ENCODE results near the gene SALL2. TPM values are rescaled to one million over a fixed set of nuclear protein-coding genes. Genes with fewer than 3 reads are reported as not detected.

SALL2 gene
- total and polyA plus RNA-seq, 4 donors = 0.49 to 2.9 (median 0.78) TPM

- no peak overlapping the region for H3K27ac ChIP-seq (ENCODE audit: low read depth in 1 of 2, low read length in 2 of 2)
- H3K4me1 ChIP-seq (ENCODE audit: control insufficient read depth in 4 of 4, insufficient read depth in 4 of 4, low read length in 3 of 4) = peaks cover 0 to 5% (median 2%) of the 10 kb centered on the region in 4 donors
- 45% methylated on average over 13 of the region's 13 CpGs for WGBS
Observed at GRCh38 chr14:21526672-21527317, 649 bp upstream of the SALL2 start.

GRCh38 chr14:21525571-21525961 lies 580 bp downstream of the SALL2 start:
- no peak overlapping the region for H3K9ac ChIP-seq (ENCODE audit: low read depth in 1 of 2, low read length in 2 of 2)
- H3K4me3 ChIP-seq (ENCODE audit: low read depth in 1 of 3, low read length in 3 of 3) = peak overlapping the region in 2 of 3 donors; percentile 67 to 71
- TF ChIP-seq SP1 (IDR thresholded peaks at IDR 0.05) = no peak
- no peak for TF ChIP-seq RAD21 (IDR thresholded peaks at IDR 0.05)
- TF ChIP-seq YY1 (IDR thresholded peaks at IDR 0.05) = no peak
- no peak for TF ChIP-seq ATF3 (IDR thresholded peaks at IDR 0.05)
- TF ChIP-seq JUND (IDR thresholded peaks at IDR 0.05) = no peak
- TF ChIP-seq TAF1 (conservative IDR thresholded peaks at IDR 0.05) = no peak
- TF ChIP-seq GABPA (IDR thresholded peaks at IDR 0.05 in 1 of 2, conservative IDR thresholded peaks at IDR 0.05 in 1 of 2) = no peak
- H3K9me3 ChIP-seq (ENCODE audit: control insufficient read depth in 4 of 4, low read length in 3 of 4) = no peaks in the 10 kb centered on the region
- no peaks in the 10 kb centered on the region for H3K36me3 ChIP-seq (ENCODE audit: control insufficient read depth in 4 of 4, insufficient read depth in 3 of 4, low read depth in 1 of 4, low read length in 3 of 4)
- no peak for DNase-seq (ENCODE audit: low spot score)
- H3K27me3 ChIP-seq (ENCODE audit: control insufficient read depth in 4 of 4, insufficient read depth in 4 of 4, low read length in 3 of 4) = no peaks in the 10 kb centered on the region
- WGBS = 57% methylated on average over 12 of the region's 12 CpGs
- peaks cover 0 to 5% (median 2%) of the 10 kb centered on the region in 4 donors for H3K4me1 ChIP-seq (ENCODE audit: control insufficient read depth in 4 of 4, insufficient read depth in 4 of 4, low read length in 3 of 4)
- H3K27ac ChIP-seq (ENCODE audit: low read depth in 1 of 2, low read length in 2 of 2) = no peak overlapping the region

More at GRCh38 chr14:21526672-21527317, 649 bp upstream of the SALL2 start:
- no peak for TF ChIP-seq ZBTB33 (IDR thresholded peaks at IDR 0.05)
- TF ChIP-seq GABPA (IDR thresholded peaks at IDR 0.05 in 1 of 2, conservative IDR thresholded peaks at IDR 0.05 in 1 of 2) = no peak
- TF ChIP-seq HNF4A (conservative IDR thresholded peaks at IDR 0.05) = no peak
- Histone ChIP-seq H3K4me3 (ENCODE audit: low read depth in 1 of 3, low read length in 3 of 3) (peak overlapping the region in 2 of 3 donors; percentile 56 to 67), H3K9me3 (ENCODE audit: control insufficient read depth in 4 of 4, low read length in 3 of 4) (no peaks in the 10 kb centered on the region), H3K9ac (ENCODE audit: low read depth in 1 of 2, low read length in 2 of 2) (peak overlapping the region in 1 of 2 donors; percentile 19), H3K27me3 (ENCODE audit: control insufficient read depth in 4 of 4, insufficient read depth in 4 of 4, low read length in 3 of 4) (no peaks in the 10 kb centered on the region), H3K36me3 (ENCODE audit: control insufficient read depth in 4 of 4, insufficient read depth in 3 of 4, low read depth in 1 of 4, low read length in 3 of 4) (no peaks in the 10 kb centered on the region)
- no peak for DNase-seq (ENCODE audit: low spot score)

DNA sequence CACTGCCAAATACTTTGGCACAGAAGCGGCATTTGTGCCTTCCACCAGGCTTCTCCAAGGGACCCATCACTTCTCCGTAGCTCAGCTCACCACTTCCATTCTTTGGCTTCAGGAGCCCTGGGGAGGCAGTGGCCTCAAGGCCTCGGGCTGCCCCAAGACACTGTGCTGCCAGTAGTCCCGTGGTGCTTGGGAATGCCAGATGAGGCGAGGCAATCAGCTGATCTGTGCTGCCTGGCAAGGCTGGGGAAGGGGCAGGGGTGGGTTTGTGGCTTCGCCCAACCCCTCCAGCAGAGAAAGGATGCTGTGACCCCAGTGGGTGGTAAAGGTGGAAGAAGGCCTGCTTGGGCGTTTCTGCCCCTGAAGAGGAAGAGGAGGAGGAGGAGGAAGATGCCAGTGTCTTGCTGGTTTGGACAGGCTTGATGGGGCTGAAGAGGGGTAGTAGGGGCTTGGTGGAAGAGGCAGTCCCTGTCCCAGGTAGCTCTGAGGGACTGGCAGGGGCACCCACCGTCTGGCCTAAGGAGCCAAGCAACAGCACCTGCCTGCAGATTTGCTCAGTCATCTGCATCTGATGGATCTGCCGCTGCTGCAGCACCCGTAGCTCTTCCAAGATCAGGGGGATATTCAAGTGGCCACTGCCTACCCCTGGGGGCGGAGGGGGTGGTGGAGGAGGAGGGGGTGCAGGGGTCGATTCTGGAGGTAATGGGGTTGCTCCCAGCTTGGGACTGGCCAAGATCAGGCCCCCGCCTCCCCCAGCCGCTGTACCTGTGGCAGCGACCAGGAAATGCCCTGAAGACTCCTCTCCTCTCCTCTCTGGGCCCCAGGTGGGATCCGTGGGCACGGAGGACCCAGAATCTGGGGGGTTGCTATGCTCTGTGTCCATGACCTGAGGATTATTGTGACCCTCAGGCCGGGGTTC lies 1.3 kb downstream of the SALL2 start:
- 91% methylated on average over 18 of the region's 18 CpGs for WGBS
- no peak for TF ChIP-seq HNF4G (IDR thresholded peaks at IDR 0.05)
- TF ChIP-seq EGR1 (IDR thresholded peaks at IDR 0.05; ENCODE audit: low read depth in 2 of 2) = no peak
- TF ChIP-seq, protein P1, sequence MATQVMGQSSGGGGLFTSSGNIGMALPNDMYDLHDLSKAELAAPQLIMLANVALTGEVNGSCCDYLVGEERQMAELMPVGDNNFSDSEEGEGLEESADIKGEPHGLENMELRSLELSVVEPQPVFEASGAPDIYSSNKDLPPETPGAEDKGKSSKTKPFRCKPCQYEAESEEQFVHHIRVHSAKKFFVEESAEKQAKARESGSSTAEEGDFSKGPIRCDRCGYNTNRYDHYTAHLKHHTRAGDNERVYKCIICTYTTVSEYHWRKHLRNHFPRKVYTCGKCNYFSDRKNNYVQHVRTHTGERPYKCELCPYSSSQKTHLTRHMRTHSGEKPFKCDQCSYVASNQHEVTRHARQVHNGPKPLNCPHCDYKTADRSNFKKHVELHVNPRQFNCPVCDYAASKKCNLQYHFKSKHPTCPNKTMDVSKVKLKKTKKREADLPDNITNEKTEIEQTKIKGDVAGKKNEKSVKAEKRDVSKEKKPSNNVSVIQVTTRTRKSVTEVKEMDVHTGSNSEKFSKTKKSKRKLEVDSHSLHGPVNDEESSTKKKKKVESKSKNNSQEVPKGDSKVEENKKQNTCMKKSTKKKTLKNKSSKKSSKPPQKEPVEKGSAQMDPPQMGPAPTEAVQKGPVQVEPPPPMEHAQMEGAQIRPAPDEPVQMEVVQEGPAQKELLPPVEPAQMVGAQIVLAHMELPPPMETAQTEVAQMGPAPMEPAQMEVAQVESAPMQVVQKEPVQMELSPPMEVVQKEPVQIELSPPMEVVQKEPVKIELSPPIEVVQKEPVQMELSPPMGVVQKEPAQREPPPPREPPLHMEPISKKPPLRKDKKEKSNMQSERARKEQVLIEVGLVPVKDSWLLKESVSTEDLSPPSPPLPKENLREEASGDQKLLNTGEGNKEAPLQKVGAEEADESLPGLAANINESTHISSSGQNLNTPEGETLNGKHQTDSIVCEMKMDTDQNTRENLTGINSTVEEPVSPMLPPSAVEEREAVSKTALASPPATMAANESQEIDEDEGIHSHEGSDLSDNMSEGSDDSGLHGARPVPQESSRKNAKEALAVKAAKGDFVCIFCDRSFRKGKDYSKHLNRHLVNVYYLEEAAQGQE (IDR thresholded peaks at IDR 0.05) = no peak
- TF ChIP-seq FOXA2 (IDR thresholded peaks at IDR 0.05) = no peak
- Histone ChIP-seq H3K27ac (ENCODE audit: low read depth in 1 of 2, low read length in 2 of 2) (no peak overlapping the region), H3K4me1 (ENCODE audit: control insufficient read depth in 4 of 4, insufficient read depth in 4 of 4, low read length in 3 of 4) (peaks cover 0 to 5% (median 2%) of the 10 kb centered on the region in 4 donors), H3K9ac (ENCODE audit: low read depth in 1 of 2, low read length in 2 of 2) (no peak overlapping the region), H3K4me3 (ENCODE audit: low read depth in 1 of 3, low read length in 3 of 3) (no peak overlapping the region), H3K27me3 (ENCODE audit: control insufficient read depth in 4 of 4, insufficient read depth in 4 of 4, low read length in 3 of 4) (no peaks in the 10 kb centered on the region), H3K36me3 (ENCODE audit: control insufficient read depth in 4 of 4, insufficient read depth in 3 of 4, low read depth in 1 of 4, low read length in 3 of 4) (no peaks in the 10 kb centered on the region), H3K9me3 (ENCODE audit: control insufficient read depth in 4 of 4, low read length in 3 of 4) (no peaks in the 10 kb centered on the region)
- no peak for DNase-seq (ENCODE audit: low spot score)

Measured in liver (tissue), 9 donors.